Activated B cell treated with CpG ODN at 0.5 μM for 24 hours (primary cell): ENCODE results near the gene ST6GALNAC3. TPM values are rescaled to one million over a fixed set of nuclear protein-coding genes. Genes with fewer than 3 reads are reported as not detected.

ENCODE experiments used
- ATAC-seq: fragments of 200-7000 bp; cut with Tn5 transposase; one replicate; pipeline ENCODE4 v1.10.0; 2021; ENCODE audit warnings: low read depth, mild to moderate bottlenecking, moderate library complexity
- CTCF ChIA-PET: fragments of 350-600 bp; sonication (Branson Sonifier 250); formaldehyde crosslinking; loops from one replicate; lab custom pipeline; 2021; ENCODE audit warnings: antibody characterized with exemption; lab: Charles Lee
- POLR2A ChIA-PET: fragments of 350-600 bp; sonication (Branson Sonifier 250); formaldehyde crosslinking; loops from one replicate; lab custom pipeline; 2021; ENCODE audit warnings: antibody characterized with exemption; lab: Charles Lee
- DNase-seq: peaks from one replicate; pipeline ENCODE4 v3.0.0; 2022
- H3K27ac Mint-ChIP-seq: one replicate; pipeline ENCODE4 v1.8.0; 2020; ENCODE audit warnings: mixed read lengths
- H3K27me3 Mint-ChIP-seq: one replicate; pipeline ENCODE4 v1.8.0; 2021; ENCODE audit warnings: mixed read lengths
- H3K36me3 Mint-ChIP-seq: one replicate; pipeline ENCODE4 v1.8.0; 2021; ENCODE audit warnings: low read depth, mixed read lengths
- H3K4me1 Mint-ChIP-seq: one replicate; pipeline ENCODE4 v1.8.0; 2021; ENCODE audit warnings: mixed read lengths
- H3K4me3 Mint-ChIP-seq: one replicate; pipeline ENCODE4 v1.8.0; 2020; ENCODE audit warnings: mild to moderate bottlenecking, mixed read lengths
- H3K9me3 Mint-ChIP-seq: one replicate; pipeline ENCODE4 v1.8.0; 2020; ENCODE audit warnings: mixed read lengths
- CTCF ChIP-seq: fragments of 200-600 bp; IDR thresholded peaks from one replicate; pipeline ENCODE4 v1.8.0; 2022; ENCODE audit warnings: antibody characterized with exemption, mild to moderate bottlenecking
- intact Hi-C: fragments of 100-400 bp; cut with micrococcal nuclease; formaldehyde crosslinking; loops from one replicate; pipeline ENCODE4 v1.15.1; 2024
- total RNA-seq: library from RNA; stranded (reverse); gene quantifications from 2 replicates; pipeline ENCODE4 v1.2.3, GENCODE V29; 2022

The ST6GALNAC3 gene
- total RNA-seq, 1 donor from 2014 or later = 12.6 TPM

GRCh38 chr1:76426606-76427005 is 352.1 kb downstream of the ST6GALNAC3 start:
- Mint-ChIP-seq H3K9me3 (no peaks in the 10 kb centered on the region), H3K4me1 (peaks cover 3% of the 10 kb centered on the region), H3K4me3 (no peak overlapping the region), H3K27me3 (no peaks in the 10 kb centered on the region), H3K36me3 (peaks cover 3% of the 10 kb centered on the region), H3K27ac (no peak overlapping the region)
- ATAC-seq (no peak), DNase-seq (no peak)
- CTCF ChIA-PET = no interaction called here
- TF ChIP-seq CTCF = no peak
- POLR2A ChIA-PET = no interaction called here
- intact Hi-C loops = no loop called here

GRCh38 chr1:76428028-76428427 is 353.5 kb downstream of the ST6GALNAC3 start:
- DNase-seq = no peak
- no peak overlapping the region for H3K4me3 Mint-ChIP-seq
- intact Hi-C loops = no loop called here
- CTCF ChIA-PET = no interaction called here
- no peak for TF ChIP-seq CTCF
- no peak for ATAC-seq
- H3K36me3 Mint-ChIP-seq = peaks cover 3% of the 10 kb centered on the region
- no peaks in the 10 kb centered on the region for H3K9me3 Mint-ChIP-seq
- H3K27ac Mint-ChIP-seq = no peak overlapping the region
- H3K4me1 Mint-ChIP-seq = peaks cover 3% of the 10 kb centered on the region
- POLR2A ChIA-PET = no interaction called here
- no peaks in the 10 kb centered on the region for H3K27me3 Mint-ChIP-seq

GRCh38 chr1:76430531-76430930 is 356.0 kb downstream of the ST6GALNAC3 start:
- H3K36me3 Mint-ChIP-seq = no peaks in the 10 kb centered on the region
- ATAC-seq = no peak
- no peaks in the 10 kb centered on the region for H3K27me3 Mint-ChIP-seq
- H3K9me3 Mint-ChIP-seq = no peaks in the 10 kb centered on the region
- no peak for TF ChIP-seq CTCF
- ChIA-PET POLR2A (no interaction called here), CTCF (no interaction called here)
- intact Hi-C loops = no loop called here
- DNase-seq = no peak
- H3K27ac Mint-ChIP-seq = no peak overlapping the region
- no peaks in the 10 kb centered on the region for H3K4me1 Mint-ChIP-seq
- no peak overlapping the region for H3K4me3 Mint-ChIP-seq

- no peaks in the 10 kb centered on the region for H3K4me1 Mint-ChIP-seq
- TF ChIP-seq CTCF = no peak
- H3K27me3 Mint-ChIP-seq = no peaks in the 10 kb centered on the region
- H3K4me3 Mint-ChIP-seq = no peak overlapping the region
- CTCF ChIA-PET = no interaction called here
- POLR2A ChIA-PET = no interaction called here
- intact Hi-C loops = no loop called here
- no peaks in the 10 kb centered on the region for H3K9me3 Mint-ChIP-seq
- H3K27ac Mint-ChIP-seq = no peak overlapping the region
- DNase-seq = no peak
- ATAC-seq = no peak
- no peaks in the 10 kb centered on the region for H3K36me3 Mint-ChIP-seq
Measured at GRCh38 chr1:76433526-76433925, 359.0 kb downstream of the ST6GALNAC3 start.

GRCh38 chr1:76443217-76443616 is 368.7 kb downstream of the ST6GALNAC3 start:
- Mint-ChIP-seq H3K9me3 (peaks cover 4% of the 10 kb centered on the region), H3K4me1 (no peaks in the 10 kb centered on the region), H3K27me3 (no peaks in the 10 kb centered on the region), H3K4me3 (no peak overlapping the region), H3K36me3 (peaks cover 2% of the 10 kb centered on the region), H3K27ac (no peak overlapping the region)
- TF ChIP-seq CTCF = no peak
- intact Hi-C loops = no loop called here
- ChIA-PET POLR2A (no interaction called here), CTCF (no interaction called here)
- ATAC-seq (no peak), DNase-seq (no peak)
